HTERT RPE-1 (cell line): ENCODE measurements around the gene JPH3.

Experiments
- in situ Hi-C: fragments of 300-500 bp; cut with MboI; formaldehyde crosslinking; loops from 4 replicates; pipeline ENCODE4 v1.14.3; 2020; ENCODE audit warnings: low sequenced_read_pairs

Gene JPH3

DNA sequence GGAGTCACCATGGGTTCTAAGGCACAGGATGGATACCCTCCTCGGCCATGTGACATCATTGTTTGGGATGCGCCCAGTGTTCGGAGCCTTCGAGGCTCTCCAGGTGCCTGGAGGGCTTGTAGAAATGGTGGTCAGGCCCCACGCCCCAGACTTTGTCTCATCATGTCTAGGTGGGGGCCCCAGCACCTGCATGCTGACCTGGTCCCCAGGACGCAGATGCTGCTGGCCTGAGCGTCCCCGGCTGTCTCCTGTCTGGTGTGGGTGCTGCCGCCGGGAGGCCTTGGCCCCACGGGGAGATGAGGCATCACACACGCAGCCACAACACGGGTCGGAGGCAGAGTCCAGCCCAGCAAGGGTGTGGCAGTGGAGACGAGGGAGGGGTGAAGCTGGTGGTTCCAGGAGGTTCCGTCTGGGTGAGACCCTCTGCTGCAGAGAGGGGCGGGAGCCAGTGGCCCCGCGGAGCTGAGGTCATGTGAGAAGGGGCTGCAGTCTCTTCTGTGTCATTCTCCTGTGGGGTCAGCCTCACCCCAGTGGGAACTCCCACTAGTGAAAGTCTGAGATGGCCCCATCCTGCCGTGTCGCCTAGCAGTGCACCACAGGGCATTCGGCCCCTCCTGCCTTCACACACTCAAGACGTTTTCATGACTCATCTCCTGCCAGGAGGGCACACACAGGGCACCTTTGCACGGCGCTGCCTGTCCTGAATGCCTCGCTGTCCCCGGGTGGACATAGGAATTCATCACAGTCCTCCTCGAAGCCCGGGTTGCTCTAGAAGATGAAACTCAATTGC lies 46.6 kb downstream of the JPH3 start:
- in situ Hi-C loops, result no loop called here

DNA sequence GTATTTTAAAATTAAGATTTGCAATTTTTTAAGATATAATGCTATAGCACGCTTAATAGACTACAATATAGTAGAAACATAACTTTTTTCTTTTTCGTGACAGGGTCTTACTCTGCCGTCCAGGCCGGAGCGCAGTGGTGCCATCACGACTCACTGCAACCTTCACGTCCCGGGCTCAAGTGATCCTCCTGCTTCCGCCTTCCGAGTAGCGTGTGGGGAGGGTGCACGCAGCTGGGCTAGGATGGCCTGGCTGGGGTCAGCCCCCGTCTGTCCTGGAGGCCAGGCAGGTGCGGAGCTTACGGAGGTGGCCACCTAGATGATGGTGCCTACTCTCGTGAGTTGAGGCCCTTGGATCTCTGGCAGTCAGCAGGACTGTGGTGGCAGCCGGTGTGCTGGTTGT lies 50.1 kb downstream of the JPH3 start:
- in situ Hi-C loops, result no loop called here

DNA sequence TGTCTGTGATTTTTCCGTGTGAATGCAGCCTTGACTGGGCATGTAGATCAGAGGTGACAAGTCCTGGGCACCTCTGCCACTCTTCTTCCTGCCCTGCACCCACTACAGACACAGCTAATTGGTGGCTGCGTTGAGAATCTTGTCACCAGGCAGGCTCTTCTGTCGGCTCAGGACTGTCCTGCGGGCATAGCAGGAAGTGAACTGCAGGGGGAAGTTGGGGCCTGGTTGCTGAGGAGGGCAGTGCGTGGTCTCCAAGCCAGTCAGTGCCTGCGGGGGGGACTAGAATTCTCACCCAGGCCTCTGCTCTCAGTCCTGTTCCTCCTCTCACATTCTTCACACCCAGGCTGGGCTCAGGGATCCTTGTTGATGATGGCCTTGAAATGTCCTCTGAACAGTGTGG lies 50.5 kb downstream of the JPH3 start:
- in situ Hi-C loops, result no loop called here

DNA sequence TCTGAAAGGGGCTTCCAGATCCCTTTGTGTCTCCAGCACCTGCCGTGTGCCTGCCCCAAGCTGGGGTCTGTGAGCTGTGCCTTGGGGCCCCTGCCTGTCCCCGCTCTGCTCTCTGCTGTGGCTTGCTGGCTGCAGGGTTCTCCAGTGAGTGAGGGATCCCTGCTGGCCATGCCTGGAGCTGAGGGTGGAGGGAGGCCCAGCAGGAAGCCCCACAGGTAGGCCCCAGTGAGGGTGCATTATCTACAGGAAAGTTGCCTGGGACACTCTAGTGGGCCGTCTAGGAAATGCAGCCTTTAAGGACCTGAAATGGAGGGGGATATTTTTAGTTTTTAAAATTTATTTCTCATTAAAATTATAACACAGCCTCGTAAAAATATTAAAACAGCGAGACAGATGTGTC lies 50.9 kb downstream of the JPH3 start:
- in situ Hi-C loops, result no loop called here

DNA sequence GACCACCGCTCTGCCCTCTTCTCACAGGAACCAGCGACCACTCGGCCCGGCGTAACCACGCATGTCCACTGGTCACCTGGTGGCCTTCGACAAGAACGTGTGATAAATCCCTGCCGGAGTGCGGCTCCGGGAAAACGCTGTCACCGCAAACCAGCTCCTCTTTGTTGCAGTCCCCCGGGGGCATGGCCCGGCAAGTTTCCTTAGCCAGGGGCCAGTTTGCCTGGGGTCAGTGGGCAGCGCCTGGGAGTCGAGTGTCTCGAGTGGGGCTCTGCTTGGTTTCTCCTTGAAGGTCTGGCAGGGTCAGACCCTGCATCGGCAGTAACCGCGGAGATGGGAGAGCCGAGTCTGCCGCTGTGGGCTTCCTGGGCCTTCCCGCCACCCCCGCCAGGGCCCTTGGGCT lies 52.5 kb downstream of the JPH3 start:
- in situ Hi-C loops, result no loop called here

DNA sequence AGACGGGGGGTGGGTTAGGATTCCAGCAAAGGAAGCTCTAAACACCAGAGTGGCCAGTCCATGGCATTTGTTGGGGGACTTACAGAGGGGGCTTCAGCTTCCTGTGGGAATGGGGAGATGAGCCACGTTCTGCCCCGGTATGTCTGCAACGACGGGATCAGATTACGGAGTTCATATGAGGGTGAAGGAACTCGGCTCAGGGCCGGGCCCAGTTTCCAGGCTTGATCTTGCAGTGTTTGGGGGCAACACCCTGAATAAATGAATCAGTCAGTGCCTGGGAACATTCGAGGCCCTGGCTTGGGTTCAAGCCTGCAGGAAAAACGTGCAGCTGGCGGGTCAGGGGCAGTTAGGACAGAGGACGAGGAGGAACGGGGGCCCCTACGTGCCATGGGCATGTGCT lies 54.0 kb downstream of the JPH3 start:
- in situ Hi-C loops, result no loop called here

DNA sequence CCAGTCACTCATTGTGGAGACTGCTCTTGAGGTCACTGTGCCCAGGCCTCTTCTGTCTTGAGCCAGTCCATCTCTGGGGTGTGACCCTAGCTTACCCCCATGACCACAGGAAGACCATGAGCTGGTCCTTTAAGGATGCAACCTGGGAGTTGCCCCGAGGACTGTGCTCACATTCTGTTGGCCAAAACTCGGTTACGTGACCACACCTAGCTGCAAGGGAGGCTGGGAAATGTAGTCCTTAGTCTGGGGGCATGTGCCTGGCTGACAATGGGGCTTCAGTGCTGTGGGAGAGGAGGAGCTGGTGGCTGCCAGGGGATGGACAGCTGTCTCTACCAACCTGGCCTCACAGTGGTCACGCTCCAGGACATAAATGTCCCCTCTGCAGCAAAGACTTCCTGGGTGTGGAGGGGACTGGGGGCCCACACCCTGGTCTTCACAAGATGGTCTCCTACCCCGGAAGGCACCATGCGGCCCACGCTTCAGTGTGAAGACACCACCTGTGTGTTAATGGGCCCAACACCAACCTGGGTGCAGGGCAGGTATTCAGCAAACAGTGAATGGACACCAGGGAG lies 55.4 kb downstream of the JPH3 start:
- in situ Hi-C loops, result no loop called here

DNA sequence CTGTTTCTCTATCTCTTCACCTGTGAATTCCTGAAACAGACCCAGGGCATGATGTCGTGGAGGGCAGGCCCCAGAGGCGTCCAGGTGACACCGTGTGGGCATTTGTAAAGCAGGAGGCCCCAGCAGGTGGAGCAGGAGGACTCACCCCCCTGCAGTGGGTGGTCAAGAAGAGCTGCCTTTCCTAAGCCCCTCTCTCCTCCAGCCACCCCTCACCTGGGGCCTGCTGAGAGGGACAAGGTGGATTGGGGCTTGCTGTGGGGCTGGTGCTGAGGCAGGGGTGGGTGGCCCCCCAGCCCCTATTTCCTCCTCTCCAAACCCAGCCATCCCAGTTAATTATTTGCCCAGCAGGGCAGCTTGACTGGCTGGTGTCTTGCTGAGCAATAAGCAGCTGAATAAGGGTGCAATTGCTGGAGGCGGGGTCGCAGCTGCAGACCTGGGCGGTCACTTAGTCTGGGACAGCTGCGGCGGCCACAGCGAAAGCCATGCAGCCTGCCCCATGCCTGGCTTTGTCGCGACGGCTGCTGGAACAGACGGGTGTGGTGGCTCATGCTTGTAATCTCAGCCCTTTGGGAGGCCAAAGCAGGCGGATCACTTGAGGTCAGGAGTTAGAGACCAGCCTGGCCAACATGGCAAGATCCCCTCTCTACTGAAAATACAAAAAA lies 56.4 kb downstream of the JPH3 start:
- in situ Hi-C loops, result no loop called here

DNA sequence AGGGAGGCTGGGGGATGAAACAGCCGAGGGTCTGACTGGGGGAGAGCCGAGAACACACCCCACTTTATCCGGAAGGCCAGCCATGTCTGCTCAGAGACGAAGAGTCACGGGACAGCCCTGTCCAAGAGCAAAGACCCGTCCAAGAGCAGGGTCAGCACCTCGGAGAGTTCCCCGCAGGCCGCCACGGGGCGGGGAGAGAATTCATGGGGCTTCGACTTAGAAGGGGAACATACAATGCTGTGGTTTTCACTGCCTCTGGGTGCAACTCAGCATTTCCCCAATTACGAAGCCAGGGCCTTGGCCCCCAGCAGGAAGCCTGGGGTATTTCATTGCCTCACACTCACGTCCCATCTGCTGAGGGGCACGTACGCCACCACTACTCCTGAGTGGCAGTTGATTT lies 59.3 kb downstream of the JPH3 start:
- in situ Hi-C loops, result no loop called here

DNA sequence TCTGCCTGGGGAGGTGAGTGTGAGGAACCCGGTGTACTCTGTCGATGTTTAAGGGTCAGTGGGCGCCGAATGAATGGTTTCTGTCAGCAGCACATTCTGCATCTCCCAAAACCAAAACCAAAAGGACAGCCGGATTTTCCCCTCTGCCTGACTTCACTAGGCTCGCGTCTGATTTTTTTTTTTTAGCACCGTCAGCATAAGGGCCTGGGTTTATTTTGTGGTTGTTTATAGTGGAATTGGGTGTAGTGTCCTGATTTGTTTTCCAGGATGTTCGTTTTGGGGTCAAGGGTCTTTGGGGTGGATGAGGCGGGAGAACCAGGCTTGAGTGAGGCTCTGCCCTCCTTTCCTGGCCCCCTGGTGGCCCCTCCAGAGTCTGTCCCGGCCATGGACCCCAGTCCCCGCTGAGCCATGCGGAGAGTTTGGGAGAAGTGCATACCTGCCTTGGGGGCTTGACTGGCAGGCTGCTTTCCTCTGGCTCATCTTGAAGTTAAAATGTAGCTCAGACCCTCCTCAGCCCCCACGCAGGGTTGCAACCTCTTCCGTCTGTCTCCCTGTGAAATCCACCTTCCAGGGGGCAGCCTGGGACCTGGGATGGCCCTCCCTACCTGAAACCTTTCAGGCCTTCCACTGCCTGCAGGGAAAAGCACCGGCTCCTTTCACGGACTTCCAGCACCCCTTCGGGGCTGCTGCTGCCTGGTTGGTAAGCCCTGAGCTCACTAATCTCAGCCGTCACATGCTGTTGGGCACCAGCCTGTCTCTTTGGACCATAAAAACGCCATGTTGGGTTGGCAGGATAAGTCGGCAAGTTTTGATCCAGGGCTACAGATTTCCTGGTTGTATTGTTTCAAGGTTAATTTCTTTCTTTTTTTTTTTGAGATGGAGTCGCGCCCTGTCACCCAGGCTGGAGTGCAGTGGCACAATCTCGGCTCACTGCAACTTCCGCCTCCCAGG lies 60.2 kb downstream of the JPH3 start:
- in situ Hi-C loops, result no loop called here

DNA sequence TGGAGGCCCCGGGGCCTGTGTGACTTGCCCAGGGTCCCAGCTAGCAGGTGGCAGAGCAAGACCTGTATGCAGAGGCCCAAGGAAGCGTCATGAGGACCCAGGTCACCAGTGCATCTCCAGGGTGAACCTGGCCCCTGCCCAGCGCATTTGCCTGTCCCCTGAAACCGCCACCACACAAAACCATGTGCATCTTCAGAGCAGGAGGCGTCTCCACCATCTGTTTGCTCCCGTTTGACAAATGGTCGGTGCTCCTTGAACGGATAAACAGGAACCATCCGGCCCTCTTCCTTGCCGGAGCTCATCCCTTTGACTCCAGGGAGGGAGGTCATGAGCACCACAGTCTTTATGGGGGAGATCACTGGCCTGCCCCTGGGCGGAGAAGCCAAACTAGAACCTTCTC lies 62.5 kb downstream of the JPH3 start:
- in situ Hi-C loops, result no loop called here

DNA sequence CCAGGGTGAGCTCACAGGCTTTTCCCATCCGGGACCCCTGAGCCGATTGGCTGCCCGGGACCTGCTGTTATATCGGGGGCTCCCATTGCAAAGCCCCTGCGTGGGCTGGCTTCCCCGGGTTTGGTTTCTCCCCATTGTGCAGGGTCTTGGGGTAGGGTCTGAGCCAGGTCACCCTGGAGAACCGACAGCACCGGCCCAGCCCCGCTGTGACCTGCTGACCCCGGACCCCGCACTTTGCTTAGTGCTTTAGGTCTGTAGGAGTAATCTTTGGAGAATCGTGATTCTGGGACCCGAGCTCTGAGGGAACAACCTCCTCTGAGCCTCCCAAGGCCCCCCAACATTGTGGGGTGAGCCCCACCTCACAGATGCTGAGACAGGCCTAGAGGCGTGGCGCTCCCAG lies 62.9 kb downstream of the JPH3 start:
- in situ Hi-C loops, result no loop called here

DNA sequence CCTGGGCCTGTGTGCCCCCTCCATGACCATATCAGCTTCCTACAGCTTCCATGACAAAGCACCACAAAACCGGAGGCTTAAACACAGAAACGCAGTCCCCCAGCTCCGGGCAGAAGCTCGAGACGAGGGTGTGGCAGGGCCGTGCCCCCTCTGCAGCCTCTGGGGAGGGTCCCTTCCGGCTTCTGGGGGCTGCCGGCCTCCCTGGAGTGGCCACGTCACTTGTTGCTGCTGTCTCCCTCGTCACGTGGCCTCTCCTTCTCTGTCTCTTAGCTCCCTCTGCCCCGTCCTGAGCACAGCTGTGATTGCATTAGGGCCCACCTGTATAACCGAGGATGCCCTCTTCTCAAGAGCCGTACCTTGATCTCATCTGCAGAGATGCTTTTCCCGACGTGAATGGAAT lies 64.6 kb downstream of the JPH3 start:
- in situ Hi-C loops, result no loop called here

DNA sequence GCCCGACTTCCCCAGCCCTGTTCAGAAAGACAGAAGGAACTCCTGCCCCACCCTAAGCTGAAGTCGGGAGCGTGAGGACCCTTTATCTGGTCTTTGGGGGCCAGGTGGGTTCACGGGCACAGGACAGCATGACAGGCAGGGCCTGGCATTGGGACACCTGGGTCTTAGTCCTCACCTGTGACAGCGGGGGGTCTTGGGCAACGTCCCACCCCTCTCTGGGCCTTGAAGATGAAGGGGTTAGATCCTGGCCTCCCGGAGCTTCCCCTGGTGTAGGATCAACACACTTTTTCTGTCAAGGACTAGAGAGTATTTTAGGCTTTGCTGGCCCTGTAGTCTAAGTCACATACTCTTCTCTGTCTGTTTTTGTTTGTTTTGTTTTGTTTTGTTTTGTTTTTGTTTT lies 65.1 kb downstream of the JPH3 start:
- in situ Hi-C loops, result no loop called here

DNA sequence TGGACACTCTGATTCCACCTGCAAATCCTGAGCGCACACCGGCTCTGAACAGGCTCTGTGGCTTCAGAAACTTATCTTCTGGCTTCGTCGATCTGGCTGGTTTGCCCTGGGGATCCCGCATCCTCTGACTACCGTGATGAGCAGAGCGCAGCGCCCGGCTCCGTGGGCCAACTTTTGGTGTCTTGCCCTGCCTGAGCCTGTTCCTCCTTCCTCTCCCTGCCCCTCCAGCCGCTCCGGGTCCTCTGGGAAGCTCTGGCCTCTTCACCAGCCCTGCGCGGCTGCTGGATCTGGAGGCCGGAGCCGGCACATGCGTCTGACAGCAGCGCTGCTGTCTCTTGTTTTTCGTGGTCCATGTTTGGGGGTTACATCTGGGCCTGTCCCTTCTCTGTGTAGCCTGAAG lies 65.6 kb downstream of the JPH3 start:
- in situ Hi-C loops, result no loop called here

DNA sequence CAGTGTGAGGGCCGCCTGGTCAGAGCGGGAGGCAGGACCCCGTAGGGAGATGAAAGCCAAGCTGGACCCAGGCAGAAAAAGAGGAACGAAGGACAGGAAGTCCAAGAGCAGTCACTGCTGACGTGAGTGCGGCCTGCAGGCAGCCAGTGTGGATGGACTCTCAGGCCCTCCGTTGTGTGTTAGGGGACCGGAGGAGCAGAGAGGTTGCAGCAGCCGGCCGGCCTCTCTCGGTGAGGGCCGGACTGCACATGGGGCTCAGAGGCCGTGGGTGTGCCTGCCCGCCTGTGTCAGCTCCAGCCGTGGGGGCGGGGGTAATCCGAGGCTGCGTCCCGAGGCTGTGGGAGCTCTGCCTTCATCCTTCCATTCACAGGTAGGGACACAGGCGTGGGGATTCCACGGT lies 67.4 kb downstream of the JPH3 start:
- in situ Hi-C loops, result no loop called here

DNA sequence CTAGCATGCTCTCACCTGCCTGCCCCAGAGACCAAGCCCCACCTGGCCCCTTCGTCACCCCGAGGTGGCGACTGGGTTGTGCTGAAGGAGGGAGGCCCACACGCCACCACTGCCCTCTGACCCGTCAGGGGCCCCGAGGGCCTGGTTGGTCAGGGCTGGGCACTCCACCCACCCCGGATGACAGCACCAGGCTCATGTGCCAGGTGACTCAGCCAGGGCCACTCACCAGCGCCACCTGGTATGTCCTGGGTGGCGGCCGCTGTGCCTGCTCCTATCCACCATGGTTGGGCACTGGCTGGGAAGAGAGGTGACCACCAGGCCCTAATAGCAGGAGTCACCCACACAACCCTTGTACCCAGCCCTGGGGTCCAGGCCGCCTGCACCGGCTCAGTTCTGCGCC lies 68.9 kb downstream of the JPH3 start:
- in situ Hi-C loops, result no loop called here

DNA sequence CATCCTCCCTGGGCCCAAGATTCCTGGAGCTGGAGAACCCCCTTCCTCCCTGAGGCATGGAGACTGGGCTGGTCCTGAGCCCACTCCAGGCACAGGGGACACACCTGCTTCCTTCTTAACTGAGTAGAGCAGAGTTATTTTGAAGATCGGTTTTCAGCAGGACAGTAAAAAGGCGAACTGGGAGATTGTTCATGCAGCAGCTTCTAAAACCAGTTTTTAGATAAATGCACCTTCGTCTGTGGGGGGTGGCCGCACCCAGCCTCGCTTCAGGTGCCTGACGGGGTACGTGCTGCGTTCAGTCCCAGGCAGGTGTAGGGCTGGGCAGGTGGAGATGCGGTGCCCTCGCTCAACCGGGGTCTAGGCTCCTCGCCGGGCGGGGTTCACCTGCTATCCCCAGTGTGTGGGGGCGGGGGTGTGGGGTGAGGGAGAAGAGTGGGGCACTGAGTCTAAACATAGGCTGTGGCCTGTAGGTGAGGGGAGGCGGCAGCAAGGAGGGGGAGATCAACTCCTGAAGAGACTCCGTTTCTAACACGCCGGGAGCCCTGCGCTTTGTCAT lies 69.5 kb downstream of the JPH3 start:
- in situ Hi-C loops, result no loop called here

DNA sequence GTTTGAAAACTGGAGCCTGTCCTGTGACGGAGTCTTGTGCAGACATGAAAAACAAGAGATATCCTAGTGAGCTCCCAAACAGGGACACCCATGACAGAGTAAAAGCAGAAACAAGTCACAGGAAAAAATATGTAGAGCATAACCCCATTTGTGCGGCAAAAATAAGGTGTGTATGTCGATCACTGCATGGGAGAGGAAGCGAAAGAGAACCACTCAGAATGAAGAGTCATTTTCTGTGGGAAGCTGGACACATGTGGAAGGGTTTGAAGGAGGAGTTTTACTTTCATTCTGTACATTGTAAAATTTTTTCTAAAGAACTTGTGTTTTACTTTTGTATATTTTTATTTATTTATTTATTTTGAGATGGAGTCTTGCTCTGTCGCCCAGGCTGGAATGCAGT lies 72.1 kb downstream of the JPH3 start:
- in situ Hi-C loops, result no loop called here

DNA sequence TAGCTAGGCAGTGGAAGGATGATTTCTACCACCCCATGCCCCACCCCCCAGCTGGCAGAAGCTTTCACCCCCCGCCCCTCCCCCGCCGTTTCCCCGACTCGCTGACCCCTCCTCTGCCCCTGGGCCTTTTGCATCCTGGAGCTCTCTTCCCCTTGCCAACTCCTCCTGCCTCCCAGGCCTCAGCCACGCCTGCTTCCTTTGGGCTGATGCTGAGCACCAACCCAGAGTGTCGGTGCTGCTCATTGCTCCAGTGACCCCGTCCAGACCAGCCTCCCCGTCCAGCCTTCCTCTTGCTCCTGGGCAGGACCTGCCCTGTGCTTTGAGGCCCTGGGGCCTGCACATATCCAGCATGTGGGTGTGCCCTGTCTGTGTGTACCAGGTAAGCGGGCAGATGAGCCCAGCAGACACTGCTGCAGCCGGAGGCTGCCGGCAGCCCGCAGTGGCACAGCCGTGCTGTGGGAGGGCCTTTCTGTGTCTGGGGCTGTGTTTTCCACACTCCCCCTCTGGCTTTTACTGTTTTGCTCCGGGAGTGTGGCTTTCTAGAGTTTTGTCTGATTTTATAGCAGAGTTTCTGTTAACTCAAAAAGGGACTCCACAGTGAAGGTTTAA lies 72.9 kb downstream of the JPH3 start:
- in situ Hi-C loops, result no loop called here

DNA sequence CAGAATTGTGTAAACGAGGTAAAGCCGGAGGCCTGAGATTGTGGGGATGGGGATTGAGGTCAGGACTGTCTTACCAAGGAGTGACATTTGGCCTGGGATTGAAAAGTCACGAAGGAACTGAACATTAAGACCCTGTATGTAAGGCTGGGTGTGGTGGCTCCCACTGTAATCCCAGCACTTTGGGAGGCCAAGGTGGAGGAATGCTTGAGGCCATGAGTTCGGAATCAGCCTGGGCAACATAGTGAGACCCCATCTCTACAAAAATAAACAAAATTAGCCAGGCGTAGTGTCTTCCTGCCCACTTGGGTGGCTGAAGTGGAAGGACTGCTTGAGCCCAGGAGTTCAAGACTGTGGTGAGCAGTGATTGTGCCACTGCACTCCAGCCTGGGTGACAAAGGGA lies 75.5 kb downstream of the JPH3 start:
- in situ Hi-C loops, result no loop called here
